Astrocyte (in vitro differentiated cells and primary cell): Measurements from ENCODE around the gene TRPV5. TPM values are rescaled to one million over a fixed set of nuclear protein-coding genes. Genes with fewer than 3 reads are reported as not detected.

Source experiments
- DNase-seq: peaks from one replicate; pipeline ENCODE4 v3.0.0-alpha.2; 2010; ENCODE audit warnings: low read depth
- FAIRE-seq: peaks from 2 replicates; lab custom pipeline; 2011; peaks lifted over from hg19 to GRCh38; lab: Jason Lieb, UNC
- H2AFZ ChIP-seq: 2 replicates; pipeline ENCODE4 v1.6.0; 2012; ENCODE audit warnings: low read depth, low read length, inconsistent platforms
- H3K27ac ChIP-seq: 2 replicates; pipeline ENCODE4 v1.5.1; 2011; ENCODE audit warnings: low read depth, low read length, inconsistent platforms
- H3K27me3 ChIP-seq: 2 replicates; pipeline ENCODE4 v1.6.0; 2011; ENCODE audit warnings: low read length, inconsistent platforms; ENCODE audit not compliant: insufficient read depth
- H3K36me3 ChIP-seq: 2 replicates; pipeline ENCODE4 v1.5.1; 2011; ENCODE audit warnings: low read length, inconsistent platforms; ENCODE audit not compliant: insufficient read depth
- H3K4me1 ChIP-seq: 2 replicates; pipeline ENCODE4 v1.5.1; 2011; ENCODE audit warnings: low read length, inconsistent platforms; ENCODE audit not compliant: insufficient read depth
- H3K4me2 ChIP-seq: 2 replicates; pipeline ENCODE4 v1.6.0; 2012; ENCODE audit warnings: low read length, inconsistent platforms
- H3K4me3 ChIP-seq: 2 replicates; pipeline ENCODE4 v1.5.1; 2011; ENCODE audit warnings: low read depth, mild to moderate bottlenecking, low read length, inconsistent platforms; ENCODE audit not compliant: insufficient read depth
- H3K79me2 ChIP-seq: 2 replicates; pipeline ENCODE4 v1.6.0; 2012; ENCODE audit warnings: mild to moderate bottlenecking, low read length, inconsistent platforms; ENCODE audit not compliant: insufficient read depth
- H3K9ac ChIP-seq: 2 replicates; pipeline ENCODE4 v1.6.0; 2012; ENCODE audit warnings: mild to moderate bottlenecking, low read length, inconsistent platforms
- H3K9me3 ChIP-seq: 2 replicates; pipeline ENCODE4 v1.5.1; 2012; ENCODE audit warnings: low read depth, mild to moderate bottlenecking, low read length, inconsistent platforms; ENCODE audit not compliant: insufficient read depth
- H4K20me1 ChIP-seq: 2 replicates; pipeline ENCODE4 v1.6.0; 2012; ENCODE audit warnings: low read length, inconsistent platforms; ENCODE audit not compliant: insufficient read depth
- H3K27ac Mint-ChIP-seq: one replicate; pipeline ENCODE4 v1.8.0; 2021; ENCODE audit warnings: mild to moderate bottlenecking, mixed read lengths; ENCODE audit not compliant: unreplicated experiment
- H3K27me3 Mint-ChIP-seq: one replicate; pipeline ENCODE4 v1.8.0; 2021; ENCODE audit warnings: low read depth, mixed read lengths; ENCODE audit not compliant: unreplicated experiment
- H3K36me3 Mint-ChIP-seq: one replicate; pipeline ENCODE4 v1.8.0; 2021; ENCODE audit warnings: low read depth, mixed read lengths; ENCODE audit not compliant: unreplicated experiment
- H3K4me1 Mint-ChIP-seq: one replicate; pipeline ENCODE4 v1.8.0; 2021; ENCODE audit warnings: low read depth, mixed read lengths; ENCODE audit not compliant: unreplicated experiment
- H3K4me3 Mint-ChIP-seq: one replicate; pipeline ENCODE4 v1.8.0; 2021; ENCODE audit warnings: mild to moderate bottlenecking, moderate library complexity, mixed read lengths; ENCODE audit not compliant: unreplicated experiment
- H3K9me3 Mint-ChIP-seq: one replicate; pipeline ENCODE4 v1.8.0; 2021; ENCODE audit warnings: mild to moderate bottlenecking, mixed read lengths; ENCODE audit not compliant: unreplicated experiment
- EZH2 ChIP-seq: IDR thresholded peaks from 2 replicates; pipeline ENCODE4 v1.6.1; 2012; ENCODE audit warnings: mild to moderate bottlenecking, low read length, inconsistent platforms; ENCODE audit not compliant: insufficient read depth
- total RNA-seq: library from RNA; stranded (reverse); gene quantifications from 2 replicates; pipeline ENCODE4 v1.2.1, GENCODE V29; 2021
- TF ChIP-seq, protein P1 (sequence below): IDR thresholded peaks from 2 replicates; pipeline ENCODE4 v1.5.1; 2011; ENCODE audit warnings: low read depth, mild to moderate bottlenecking, inconsistent platforms, low read length, moderate library complexity; ENCODE audit not compliant: insufficient read depth

Gene TRPV5
- total RNA-seq, 1 donor from 2014 or later = not detected

DNA sequence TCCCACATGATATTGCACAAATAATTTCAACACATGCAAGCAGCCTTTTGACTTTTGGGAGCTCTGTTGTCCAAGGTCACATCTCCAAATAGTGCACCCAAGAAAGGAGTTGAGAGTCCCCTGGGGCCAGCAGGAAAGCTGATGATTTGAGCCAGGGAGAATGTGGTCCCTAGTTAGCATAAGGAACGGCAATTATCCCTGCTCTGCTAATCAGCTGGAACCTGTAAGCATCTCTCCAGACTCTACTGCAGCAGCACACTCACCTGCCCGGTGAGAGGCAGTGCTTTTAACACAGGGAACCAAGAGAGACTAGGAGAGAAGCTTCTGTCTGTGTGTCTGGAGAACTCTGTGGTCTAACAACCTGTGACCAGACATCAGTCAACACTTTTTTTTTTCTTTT lies 17.0 kb downstream of the TRPV5 start:
- no peak overlapping the region for H3K4me3 Mint-ChIP-seq
- no peak overlapping the region for H3K27ac ChIP-seq
- no peak for DNase-seq
- H3K36me3 ChIP-seq = no peaks in the 10 kb centered on the region
- H3K27ac Mint-ChIP-seq = no peak overlapping the region
- no peaks in the 10 kb centered on the region for H4K20me1 ChIP-seq
- no peak overlapping the region for H3K9ac ChIP-seq
- no peaks in the 10 kb centered on the region for H3K9me3 ChIP-seq
- no peak for FAIRE-seq
- no peaks in the 10 kb centered on the region for H3K9me3 Mint-ChIP-seq
- no peaks in the 10 kb centered on the region for H3K27me3 ChIP-seq
- no peaks in the 10 kb centered on the region for H3K4me1 ChIP-seq
- H3K4me2 ChIP-seq = no peak overlapping the region
- H3K27me3 Mint-ChIP-seq = peaks cover 17% of the 10 kb centered on the region
- H2AFZ ChIP-seq = no peak overlapping the region
- H3K4me1 Mint-ChIP-seq = peaks cover 1% of the 10 kb centered on the region
- H3K36me3 Mint-ChIP-seq = no peaks in the 10 kb centered on the region
- TF ChIP-seq, protein P1, sequence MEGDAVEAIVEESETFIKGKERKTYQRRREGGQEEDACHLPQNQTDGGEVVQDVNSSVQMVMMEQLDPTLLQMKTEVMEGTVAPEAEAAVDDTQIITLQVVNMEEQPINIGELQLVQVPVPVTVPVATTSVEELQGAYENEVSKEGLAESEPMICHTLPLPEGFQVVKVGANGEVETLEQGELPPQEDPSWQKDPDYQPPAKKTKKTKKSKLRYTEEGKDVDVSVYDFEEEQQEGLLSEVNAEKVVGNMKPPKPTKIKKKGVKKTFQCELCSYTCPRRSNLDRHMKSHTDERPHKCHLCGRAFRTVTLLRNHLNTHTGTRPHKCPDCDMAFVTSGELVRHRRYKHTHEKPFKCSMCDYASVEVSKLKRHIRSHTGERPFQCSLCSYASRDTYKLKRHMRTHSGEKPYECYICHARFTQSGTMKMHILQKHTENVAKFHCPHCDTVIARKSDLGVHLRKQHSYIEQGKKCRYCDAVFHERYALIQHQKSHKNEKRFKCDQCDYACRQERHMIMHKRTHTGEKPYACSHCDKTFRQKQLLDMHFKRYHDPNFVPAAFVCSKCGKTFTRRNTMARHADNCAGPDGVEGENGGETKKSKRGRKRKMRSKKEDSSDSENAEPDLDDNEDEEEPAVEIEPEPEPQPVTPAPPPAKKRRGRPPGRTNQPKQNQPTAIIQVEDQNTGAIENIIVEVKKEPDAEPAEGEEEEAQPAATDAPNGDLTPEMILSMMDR = no peak
- TF ChIP-seq EZH2 = no peak
- no peaks in the 10 kb centered on the region for H3K79me2 ChIP-seq
- H3K4me3 ChIP-seq = no peak overlapping the region

DNA sequence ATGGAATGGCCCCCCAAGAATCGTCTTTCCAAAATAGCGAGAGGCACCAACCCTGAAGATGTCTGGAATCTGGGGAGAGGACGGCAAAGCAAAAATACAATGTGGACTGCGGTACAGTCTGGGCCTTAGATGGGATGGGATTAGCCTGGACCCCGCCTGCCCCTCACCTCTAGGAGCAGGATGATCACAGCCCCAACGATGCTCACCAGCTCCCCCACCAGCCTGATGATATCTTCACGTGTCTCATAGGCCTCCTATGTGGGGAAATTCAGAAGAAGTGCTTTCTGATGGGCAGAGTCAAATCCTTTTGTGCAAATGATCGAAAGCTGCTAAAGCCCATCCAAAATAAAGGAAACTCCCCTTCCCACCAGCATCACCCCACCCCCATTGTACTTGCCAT lies 18.2 kb downstream of the TRPV5 start:
- H3K9me3 Mint-ChIP-seq = no peaks in the 10 kb centered on the region
- H3K4me2 ChIP-seq = no peak overlapping the region

DNA sequence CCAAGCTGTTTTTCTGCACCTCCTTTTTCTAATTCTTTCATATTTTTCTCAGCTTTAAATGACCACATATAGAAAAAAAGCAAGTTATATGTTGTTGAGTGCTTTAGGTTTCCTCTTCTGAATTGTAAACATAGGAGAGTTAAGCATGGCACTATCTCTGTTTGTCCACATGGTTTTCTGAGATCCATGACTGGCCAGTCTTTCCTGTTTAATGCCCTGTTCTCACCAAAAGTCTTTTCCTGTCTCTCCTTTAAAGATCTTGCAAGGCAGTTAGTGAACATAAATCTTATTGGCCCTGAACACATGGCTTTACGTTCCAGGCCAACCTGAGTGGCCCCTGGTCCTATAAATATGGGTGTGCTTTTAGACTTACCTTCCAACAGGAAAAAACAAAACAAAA lies 19.4 kb downstream of the TRPV5 start:
- Histone ChIP-seq H3K4me3 (no peak overlapping the region), H3K27me3 (no peaks in the 10 kb centered on the region), H3K9me3 (no peaks in the 10 kb centered on the region), H2AFZ (no peak overlapping the region), H3K27ac (no peak overlapping the region), H3K4me1 (no peaks in the 10 kb centered on the region), H3K79me2 (no peaks in the 10 kb centered on the region), H3K36me3 (no peaks in the 10 kb centered on the region), H3K4me2 (no peak overlapping the region), H3K9ac (no peak overlapping the region), H4K20me1 (no peaks in the 10 kb centered on the region)
- Mint-ChIP-seq H3K27me3 (peaks cover 12% of the 10 kb centered on the region), H3K9me3 (no peaks in the 10 kb centered on the region), H3K4me3 (no peak overlapping the region), H3K27ac (no peak overlapping the region), H3K4me1 (peaks cover 1% of the 10 kb centered on the region), H3K36me3 (no peaks in the 10 kb centered on the region)
- no peak for TF ChIP-seq EZH2
- TF ChIP-seq, protein P1 = no peak
- DNase-seq = no peak
- no peak for FAIRE-seq

More for the DNA sequence above, 18.2 kb downstream of the TRPV5 start:
- Histone ChIP-seq H3K27me3 (no peaks in the 10 kb centered on the region), H3K4me3 (no peak overlapping the region), H3K79me2 (no peaks in the 10 kb centered on the region), H2AFZ (no peak overlapping the region), H3K36me3 (no peaks in the 10 kb centered on the region), H3K9ac (no peak overlapping the region), H4K20me1 (no peaks in the 10 kb centered on the region), H3K9me3 (no peaks in the 10 kb centered on the region), H3K27ac (no peak overlapping the region), H3K4me1 (no peaks in the 10 kb centered on the region)
- DNase-seq (no peak), FAIRE-seq (no peak)
- TF ChIP-seq, protein P1 = no peak
- TF ChIP-seq EZH2 = no peak
- peaks cover 18% of the 10 kb centered on the region for H3K27me3 Mint-ChIP-seq
- no peak overlapping the region for H3K27ac Mint-ChIP-seq
- H3K4me3 Mint-ChIP-seq = no peak overlapping the region
- H3K36me3 Mint-ChIP-seq = no peaks in the 10 kb centered on the region
- H3K4me1 Mint-ChIP-seq = peaks cover 1% of the 10 kb centered on the region
